ENCODE measurements around the gene DSG3.

DNA sequence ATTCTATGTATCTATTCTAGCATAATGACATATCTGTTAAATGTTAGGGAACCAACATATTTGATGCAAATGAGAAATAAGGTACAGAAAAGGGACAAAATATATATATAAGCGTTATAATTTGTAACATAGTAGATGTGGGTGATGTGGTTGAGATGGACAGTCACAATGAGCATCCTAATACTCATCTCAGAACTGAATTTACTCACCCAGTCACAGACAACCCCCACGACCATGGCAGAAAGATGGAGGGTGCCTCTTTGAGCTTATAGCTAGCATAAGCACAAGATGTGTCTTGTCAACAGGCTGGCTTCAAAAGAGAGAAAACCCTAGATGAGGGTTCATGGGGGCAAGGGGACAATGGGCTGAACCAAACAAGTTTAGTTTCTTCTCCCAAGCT, 9.1 kb upstream of the DSG3 start:
- TF ChIP-seq POLR2A (IDR thresholded peaks at IDR 0.05) (no peak), CTCF (IDR thresholded peaks at IDR 0.05) (no peak)
